CD4-positive, CD25-positive, alpha-beta regulatory T cell (primary cell): ENCODE data around the gene IKZF1. TPM values are rescaled to one million over a fixed set of nuclear protein-coding genes. Genes with fewer than 3 reads are reported as not detected.

Experiments used
- ATAC-seq, 2 donors: fragments of 150-1000 bp; cut with Tn5 transposase; one replicate each; pipeline ENCODE4 v1.10.0; 2021; ENCODE audit warnings: low read depth in 2 of 2, moderate number of reproducible peaks in 2 of 2, moderate library complexity in 1 of 2
- DNase-seq, 3 donors: peaks; one replicate each; pipeline versions ENCODE4 v3.0.0 to v3.0.0-alpha.2; 2012 to 2022; ENCODE audit warnings: mixed read lengths in 1 of 3
- H3K27ac ChIP-seq: one replicate; pipeline ENCODE4 v1.7.0; 2013; ENCODE audit warnings: mild to moderate bottlenecking, low read length; ENCODE audit not compliant: insufficient read depth, poor library complexity, severe bottlenecking
- H3K27me3 ChIP-seq: one replicate; pipeline ENCODE4 v1.7.0; 2013; ENCODE audit warnings: low read length; ENCODE audit not compliant: control insufficient read depth, insufficient read depth
- H3K36me3 ChIP-seq: one replicate; pipeline ENCODE4 v1.7.0; 2013; ENCODE audit warnings: mild to moderate bottlenecking, low read length, moderate library complexity; ENCODE audit not compliant: control insufficient read depth, insufficient read depth
- H3K4me1 ChIP-seq: 2 replicates; pipeline ENCODE4 v1.7.0; 2013; ENCODE audit warnings: mild to moderate bottlenecking, low read length; ENCODE audit not compliant: insufficient read depth, control insufficient read depth, poor library complexity, severe bottlenecking
- H3K4me3 ChIP-seq: one replicate; pipeline ENCODE4 v1.7.0; 2013; ENCODE audit warnings: low read depth, mild to moderate bottlenecking, low read length, moderate library complexity
- H3K9me3 ChIP-seq, 2 experiments: 1 replicate in 1 of 2; 2 replicates in 1 of 2; pipeline ENCODE4 v1.7.0; 2013; ENCODE audit warnings: low read length in 2 of 2, mild to moderate bottlenecking in 1 of 2, moderate library complexity in 1 of 2; ENCODE audit not compliant: control insufficient read depth in 2 of 2
- H3K27ac Mint-ChIP-seq, 3 donors: one replicate each; pipeline ENCODE4 v1.8.0; 2020 to 2022; ENCODE audit warnings: mild to moderate bottlenecking in 3 of 3, mixed read lengths in 3 of 3, moderate library complexity in 2 of 3
- H3K27me3 Mint-ChIP-seq: one replicate; pipeline ENCODE4 v1.8.0; 2022; ENCODE audit warnings: mild to moderate bottlenecking, mixed read lengths
- H3K36me3 Mint-ChIP-seq: one replicate; pipeline ENCODE4 v1.8.0; 2020; ENCODE audit warnings: mixed read lengths
- H3K4me1 Mint-ChIP-seq, 4 donors: one replicate each; pipeline ENCODE4 v1.8.0; 2020 to 2022; ENCODE audit warnings: mixed read lengths in 4 of 4, mild to moderate bottlenecking in 1 of 4
- H3K4me3 Mint-ChIP-seq, 4 donors: one replicate each; pipeline ENCODE4 v1.8.0; 2020 to 2022; ENCODE audit warnings: mild to moderate bottlenecking in 4 of 4, mixed read lengths in 4 of 4, moderate library complexity in 3 of 4
- H3K9me3 Mint-ChIP-seq, 7 donors: one replicate each; pipeline ENCODE4 v1.8.0; 2020 to 2022; ENCODE audit warnings: mixed read lengths in 7 of 7, mild to moderate bottlenecking in 3 of 7, moderate library complexity in 2 of 7
- polyA plus RNA-seq, 4 donors: library from polyadenylated mRNA; unstranded; fragments of 300-500 nt; fragmentation: Illumina TruSeq; gene quantifications; one replicate each; pipeline ENCODE4 v1.2.3, GENCODE V29; 2021
- total RNA-seq: library from RNA; stranded (reverse); gene quantifications from one replicate; pipeline ENCODE4 v1.2.3, GENCODE V29; 2022

IKZF1 gene
- total and polyA plus RNA-seq, 5 donors from 2014 or later, result 153 to 376 (median 169) TPM

- H3K27me3 ChIP-seq, result no peaks in the 10 kb centered on the region
- ATAC-seq (no peak), DNase-seq (no peak)
- H3K27me3 Mint-ChIP-seq, result no peaks in the 10 kb centered on the region
- no peaks in the 10 kb centered on the region for H3K36me3 ChIP-seq
- peaks cover 13 to 59% (median 30%) of the 10 kb centered on the region in 4 donors for H3K4me1 Mint-ChIP-seq
- no peak overlapping the region for H3K27ac ChIP-seq
- H3K4me3 Mint-ChIP-seq, result peak overlapping the region in 2 of 4 donors; percentile 11 to 16
- no peaks in the 10 kb centered on the region for H3K9me3 ChIP-seq
- no peak overlapping the region for H3K4me3 ChIP-seq
- H3K4me1 ChIP-seq, result no peaks in the 10 kb centered on the region
- H3K36me3 Mint-ChIP-seq, result no peaks in the 10 kb centered on the region
- peak overlapping the region; percentile 29 to 87 (median 70) for H3K27ac Mint-ChIP-seq
- H3K9me3 Mint-ChIP-seq, result no peaks in the 10 kb centered on the region
These were observed 7.7 kb upstream of the IKZF1 start for GRCh38 chr7:50296799-50297198.

- H3K4me1 ChIP-seq, result peaks cover 12% of the 10 kb centered on the region
- peak overlapping the region; percentile 2 for H3K27ac ChIP-seq
- Mint-ChIP-seq H3K4me1 (peaks cover 4 to 57% (median 26%) of the 10 kb centered on the region in 4 donors), H3K27me3 (no peaks in the 10 kb centered on the region), H3K36me3 (no peaks in the 10 kb centered on the region), H3K4me3 (peak overlapping the region in 1 of 4 donors; percentile 89), H3K27ac (peak overlapping the region; percentile 9 to 70 (median 59)), H3K9me3 (no peaks in the 10 kb centered on the region)
- H3K36me3 ChIP-seq, result no peaks in the 10 kb centered on the region
- H3K4me3 ChIP-seq, result no peak overlapping the region
- DNase-seq (no peak), ATAC-seq (no peak)
- no peaks in the 10 kb centered on the region for H3K27me3 ChIP-seq
- no peaks in the 10 kb centered on the region for H3K9me3 ChIP-seq
These were observed 5.5 kb upstream of the IKZF1 start for GRCh38 chr7:50298811-50299562.

DNA sequence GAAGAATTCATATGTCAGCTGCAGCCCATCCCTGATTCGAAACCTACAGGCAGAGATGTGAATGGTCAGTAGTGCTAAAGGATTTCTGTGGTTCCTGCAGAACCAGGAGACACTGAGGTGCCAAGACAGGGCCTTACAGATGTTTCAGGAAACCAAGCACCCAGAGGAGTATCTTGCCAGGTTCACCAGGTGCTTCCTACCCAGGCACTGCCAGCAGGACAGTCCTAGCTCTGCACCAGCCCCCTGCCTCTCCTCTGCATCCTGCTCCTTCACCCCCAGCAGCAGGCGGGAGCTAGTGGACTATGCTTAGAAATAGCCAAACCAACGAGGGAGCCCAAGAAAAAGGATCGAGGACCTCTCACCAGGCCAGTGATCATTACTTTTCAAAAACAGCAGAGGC is 4.2 kb upstream of the IKZF1 start:
- Histone ChIP-seq H3K27me3 (no peaks in the 10 kb centered on the region), H3K9me3 (no peaks in the 10 kb centered on the region), H3K4me3 (no peak overlapping the region), H3K4me1 (peaks cover 12% of the 10 kb centered on the region), H3K36me3 (no peaks in the 10 kb centered on the region), H3K27ac (peak overlapping the region; percentile 17)
- DNase-seq, result no peak
- H3K27me3 Mint-ChIP-seq, result no peaks in the 10 kb centered on the region
- peak overlapping the region; percentile 81 to 89 (median 86) for H3K27ac Mint-ChIP-seq
- peak overlapping the region in 3 of 4 donors; percentile 47 to 89 (median 73) for H3K4me3 Mint-ChIP-seq
- peaks cover 4% of the 10 kb centered on the region for H3K36me3 Mint-ChIP-seq
- no peaks in the 10 kb centered on the region for H3K9me3 Mint-ChIP-seq
- H3K4me1 Mint-ChIP-seq, result peaks cover 4 to 54% (median 24%) of the 10 kb centered on the region in 4 donors
- ATAC-seq, result no peak

DNA sequence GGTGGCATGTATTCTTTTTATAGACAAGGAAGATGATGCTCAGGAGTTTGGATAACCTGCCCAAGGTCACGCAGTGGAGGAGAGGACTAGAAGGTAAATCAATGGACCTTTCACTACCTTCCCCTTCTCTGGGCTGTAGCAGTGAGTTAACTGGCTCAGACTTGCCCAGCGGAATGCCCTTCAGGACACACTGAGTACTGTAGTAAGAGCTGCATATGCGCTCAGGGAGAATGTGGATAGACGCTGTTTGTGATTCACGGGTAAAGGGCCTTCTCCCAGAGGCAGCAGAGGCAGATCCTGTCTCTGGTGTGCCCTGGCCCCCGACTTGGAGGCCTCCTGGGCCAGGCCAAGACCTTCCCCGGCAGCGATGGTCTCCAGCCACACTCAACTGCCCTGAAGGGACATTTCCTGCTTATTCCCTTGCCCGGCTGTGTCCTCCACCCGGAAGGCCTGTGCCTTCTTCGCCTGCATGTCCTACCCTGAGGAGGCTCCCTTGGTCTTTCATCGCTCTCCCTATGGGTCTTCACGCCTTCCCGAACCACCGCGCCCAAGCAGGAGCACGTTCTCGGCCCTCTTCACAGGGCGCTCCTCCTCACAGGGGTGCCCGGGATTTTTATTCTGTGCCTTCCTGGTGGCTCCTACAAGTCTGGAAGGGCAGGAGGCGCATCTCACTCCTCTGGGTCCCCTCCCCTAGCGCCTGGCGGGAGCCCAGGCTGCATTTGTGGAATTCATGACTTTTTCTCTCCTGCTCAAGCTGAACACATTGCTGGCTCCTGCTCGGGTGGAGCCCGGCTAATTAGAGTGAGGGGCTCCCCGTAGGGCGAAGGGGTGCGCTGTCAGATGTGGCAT is 1.8 kb upstream of the IKZF1 start:
- DNase-seq (no peak), ATAC-seq (no peak)
- Histone ChIP-seq H3K4me1 (peaks cover 12% of the 10 kb centered on the region), H3K36me3 (peaks cover 4% of the 10 kb centered on the region), H3K4me3 (no peak overlapping the region), H3K27me3 (no peaks in the 10 kb centered on the region), H3K27ac (peak overlapping the region; percentile 37), H3K9me3 (no peaks in the 10 kb centered on the region)
- Mint-ChIP-seq H3K4me1 (peaks cover 4 to 43% (median 18%) of the 10 kb centered on the region in 4 donors), H3K36me3 (peaks cover 15% of the 10 kb centered on the region), H3K27me3 (no peaks in the 10 kb centered on the region), H3K4me3 (peak overlapping the region; percentile 82 to 89 (median 86)), H3K9me3 (no peaks in the 10 kb centered on the region), H3K27ac (peak overlapping the region; percentile 85 to 94 (median 90))

DNA sequence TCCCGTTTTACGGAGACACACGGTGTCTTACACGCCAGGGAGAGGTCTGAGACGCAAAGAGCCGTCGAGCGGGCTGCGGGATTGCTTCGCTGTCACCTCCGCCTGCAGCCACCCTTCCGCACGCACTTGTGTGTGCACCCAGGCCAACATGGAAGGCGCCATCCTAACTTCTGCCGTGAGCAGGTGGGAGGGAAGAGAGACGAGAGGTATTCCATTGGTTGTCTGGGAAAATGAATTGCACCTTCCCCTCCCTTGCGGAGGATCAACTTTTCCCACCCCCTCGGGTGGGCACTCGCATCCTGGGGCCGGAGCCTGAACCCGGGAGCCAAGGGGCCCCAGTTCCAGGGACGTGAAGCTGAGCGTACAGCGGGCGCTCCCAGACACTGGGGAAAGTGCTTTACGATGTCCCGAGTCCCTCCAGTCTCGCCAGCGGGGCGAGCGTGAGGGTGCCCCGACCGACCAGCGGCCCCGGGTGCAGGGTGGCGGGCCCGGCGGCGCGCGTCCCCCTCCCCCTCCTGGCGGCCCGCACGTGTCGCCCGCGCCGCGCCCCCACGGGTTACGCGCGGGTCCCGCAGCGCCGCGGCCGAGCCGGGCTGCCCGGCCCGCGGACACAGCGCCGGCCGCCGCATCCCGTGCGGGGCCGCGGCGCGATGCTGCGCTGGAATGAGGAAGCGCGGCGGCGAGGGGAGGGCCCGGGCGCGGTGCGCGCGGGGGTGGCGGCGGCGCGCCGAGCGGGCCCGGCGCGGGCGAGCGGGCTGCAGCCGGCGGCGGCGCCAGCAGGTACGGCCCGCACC is 984 bp upstream of the IKZF1 start:
- Mint-ChIP-seq H3K4me3 (peak overlapping the region; percentile 82 to 89 (median 86)), H3K4me1 (peaks cover 4 to 49% (median 22%) of the 10 kb centered on the region in 4 donors), H3K27me3 (no peaks in the 10 kb centered on the region), H3K27ac (peak overlapping the region; percentile 85 to 94 (median 90)), H3K9me3 (no peaks in the 10 kb centered on the region), H3K36me3 (peaks cover 17% of the 10 kb centered on the region)
- peaks cover 4% of the 10 kb centered on the region for H3K36me3 ChIP-seq
- peak overlapping the region; percentile 44 for H3K4me3 ChIP-seq
- peak overlapping the region; percentile 96 for H3K27ac ChIP-seq
- ATAC-seq, result peak; percentile 13 to 29
- peaks cover 19% of the 10 kb centered on the region for H3K4me1 ChIP-seq
- DNase-seq, result peak in 1 of 3 donors; percentile 35
- no peaks in the 10 kb centered on the region for H3K9me3 ChIP-seq
- H3K27me3 ChIP-seq, result no peaks in the 10 kb centered on the region

DNA sequence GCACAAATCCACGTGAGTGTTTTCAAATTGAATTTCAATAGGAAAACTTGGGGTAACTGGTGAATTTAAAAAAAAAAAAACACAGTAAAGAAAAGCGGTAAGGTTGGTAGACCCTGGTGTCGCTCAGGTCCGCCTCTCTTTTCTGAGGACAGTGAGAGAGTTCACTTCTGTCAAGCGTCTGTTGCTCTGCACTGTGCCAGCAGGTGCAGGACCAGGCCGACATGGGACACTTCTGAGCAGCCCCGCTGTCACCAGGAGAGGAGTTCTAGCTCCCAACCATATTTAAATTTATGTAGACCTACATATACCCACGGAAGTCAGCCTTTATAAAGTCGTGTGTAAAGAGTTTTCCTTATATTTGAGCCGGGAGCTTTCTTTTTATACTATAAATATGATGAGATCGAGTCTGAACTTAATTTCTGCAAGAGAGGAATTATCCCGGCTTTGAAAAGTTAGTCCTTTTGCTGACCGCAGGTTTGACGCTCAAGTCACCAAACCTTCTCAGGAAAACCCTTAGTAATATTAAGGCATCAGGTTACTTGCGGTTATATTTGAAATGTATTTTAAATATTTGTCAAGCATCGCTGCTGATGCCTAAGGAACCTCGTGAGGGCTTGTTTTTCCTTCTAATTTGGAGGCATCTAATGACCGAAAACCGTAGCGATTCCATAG is 531 bp downstream of the IKZF1 start:
- no peaks in the 10 kb centered on the region for H3K27me3 ChIP-seq
- H3K4me3 ChIP-seq, result peak overlapping the region; percentile 100
- peak overlapping the region; percentile 96 for H3K27ac ChIP-seq
- Mint-ChIP-seq H3K4me3 (peak overlapping the region; percentile 80 to 99 (median 92)), H3K27ac (peak overlapping the region; percentile 92 to 100 (median 97)), H3K4me1 (peaks cover 3 to 47% (median 24%) of the 10 kb centered on the region in 4 donors), H3K27me3 (no peaks in the 10 kb centered on the region), H3K36me3 (peaks cover 22% of the 10 kb centered on the region), H3K9me3 (no peaks in the 10 kb centered on the region)
- DNase-seq (peak; percentile 43 to 87 (median 68)), ATAC-seq (peak; percentile 67 to 73)
- no peaks in the 10 kb centered on the region for H3K9me3 ChIP-seq
- peaks cover 4% of the 10 kb centered on the region for H3K36me3 ChIP-seq
- peaks cover 34% of the 10 kb centered on the region for H3K4me1 ChIP-seq
